Activated B cell treated with CpG ODN at 0.5 μM for 24 hours (primary cell): Measurements from ENCODE around the gene PPM1H. TPM values are rescaled to one million over a fixed set of nuclear protein-coding genes. Genes with fewer than 3 reads are reported as not detected.

ENCODE experiments used
- ATAC-seq: fragments of 200-7000 bp; cut with Tn5 transposase; one replicate; pipeline ENCODE4 v1.10.0; 2021; ENCODE audit warnings: low read depth, mild to moderate bottlenecking, moderate library complexity
- CTCF ChIA-PET: fragments of 350-600 bp; sonication (Branson Sonifier 250); formaldehyde crosslinking; loops from one replicate; lab custom pipeline; 2021; ENCODE audit warnings: antibody characterized with exemption; lab: Charles Lee
- POLR2A ChIA-PET: fragments of 350-600 bp; sonication (Branson Sonifier 250); formaldehyde crosslinking; loops from one replicate; lab custom pipeline; 2021; ENCODE audit warnings: antibody characterized with exemption; lab: Charles Lee
- DNase-seq: peaks from one replicate; pipeline ENCODE4 v3.0.0; 2022
- H3K27ac Mint-ChIP-seq: one replicate; pipeline ENCODE4 v1.8.0; 2020; ENCODE audit warnings: mixed read lengths
- H3K27me3 Mint-ChIP-seq: one replicate; pipeline ENCODE4 v1.8.0; 2021; ENCODE audit warnings: mixed read lengths
- H3K36me3 Mint-ChIP-seq: one replicate; pipeline ENCODE4 v1.8.0; 2021; ENCODE audit warnings: low read depth, mixed read lengths
- H3K4me1 Mint-ChIP-seq: one replicate; pipeline ENCODE4 v1.8.0; 2021; ENCODE audit warnings: mixed read lengths
- H3K4me3 Mint-ChIP-seq: one replicate; pipeline ENCODE4 v1.8.0; 2020; ENCODE audit warnings: mild to moderate bottlenecking, mixed read lengths
- H3K9me3 Mint-ChIP-seq: one replicate; pipeline ENCODE4 v1.8.0; 2020; ENCODE audit warnings: mixed read lengths
- CTCF ChIP-seq: fragments of 200-600 bp; IDR thresholded peaks from one replicate; pipeline ENCODE4 v1.8.0; 2022; ENCODE audit warnings: antibody characterized with exemption, mild to moderate bottlenecking
- intact Hi-C: fragments of 100-400 bp; cut with micrococcal nuclease; formaldehyde crosslinking; loops from one replicate; pipeline ENCODE4 v1.15.1; 2024
- total RNA-seq: library from RNA; stranded (reverse); gene quantifications from 2 replicates; pipeline ENCODE4 v1.2.3, GENCODE V29; 2022

PPM1H gene
- total RNA-seq, 1 donor from 2014 or later: not detected

DNA sequence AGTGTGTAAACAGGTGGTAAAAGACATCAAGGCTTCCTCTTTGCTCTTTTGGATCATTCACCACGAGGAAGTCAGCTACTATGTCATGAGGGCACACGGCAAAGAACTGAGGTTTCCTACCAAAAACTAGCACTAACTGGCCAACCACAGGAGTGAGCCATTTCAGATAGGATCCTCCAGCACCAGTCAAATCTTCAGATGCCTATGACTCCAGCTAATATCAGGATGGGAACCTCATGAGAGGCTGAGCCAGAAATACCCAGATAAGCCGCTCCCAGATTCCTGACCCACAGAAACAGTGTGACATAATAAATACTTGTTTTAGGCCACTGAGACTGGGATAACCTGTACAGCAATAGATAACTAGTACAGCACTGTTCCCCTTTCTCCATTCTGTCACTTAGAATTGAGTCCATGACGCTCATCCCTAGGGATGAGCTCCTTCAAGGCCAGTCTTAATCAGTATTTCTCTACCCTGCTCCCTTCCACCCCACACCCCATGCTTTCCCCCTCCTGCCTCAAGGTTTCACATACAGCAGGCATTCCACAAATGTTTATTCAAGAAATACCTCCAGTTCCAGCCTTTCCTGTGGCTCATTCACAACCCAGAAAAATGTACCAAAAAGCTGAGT lies 68.4 kb downstream of the PPM1H start:
- CTCF ChIA-PET: no interaction called here
- H3K4me3 Mint-ChIP-seq: no peak overlapping the region
- no peaks in the 10 kb centered on the region for H3K36me3 Mint-ChIP-seq
- intact Hi-C loops: no loop called here
- H3K27ac Mint-ChIP-seq: no peak overlapping the region
- no peak for DNase-seq
- no peaks in the 10 kb centered on the region for H3K4me1 Mint-ChIP-seq
- no peak for TF ChIP-seq CTCF
- no peak for ATAC-seq
- H3K27me3 Mint-ChIP-seq: no peaks in the 10 kb centered on the region
- no peaks in the 10 kb centered on the region for H3K9me3 Mint-ChIP-seq
- POLR2A ChIA-PET: no interaction called here

DNA sequence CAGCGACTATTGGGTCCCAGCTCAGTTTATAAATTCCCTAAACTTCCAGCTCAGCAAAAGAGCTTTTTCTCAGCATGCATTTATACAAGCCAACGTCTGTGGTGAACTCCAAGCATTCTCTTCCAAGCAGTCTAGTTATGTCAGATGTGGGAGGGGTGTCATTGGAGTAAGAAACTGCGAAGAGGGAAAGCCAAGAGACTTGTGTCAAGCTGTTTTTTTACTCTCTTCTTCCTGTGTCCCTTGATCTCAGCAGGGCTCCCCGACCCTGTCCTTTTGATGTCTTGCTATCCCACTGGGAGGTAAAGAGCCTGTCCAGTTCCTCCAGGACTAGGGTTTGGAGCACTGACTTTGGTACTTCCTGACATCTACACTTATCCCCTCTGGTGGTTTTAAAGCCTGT lies 69.0 kb downstream of the PPM1H start:
- DNase-seq (no peak), ATAC-seq (no peak)
- ChIA-PET CTCF (no interaction called here), POLR2A (no interaction called here)
- Mint-ChIP-seq H3K4me3 (no peak overlapping the region), H3K9me3 (no peaks in the 10 kb centered on the region), H3K27ac (no peak overlapping the region), H3K36me3 (no peaks in the 10 kb centered on the region), H3K27me3 (no peaks in the 10 kb centered on the region), H3K4me1 (no peaks in the 10 kb centered on the region)
- TF ChIP-seq CTCF: no peak
- intact Hi-C loops: no loop called here

DNA sequence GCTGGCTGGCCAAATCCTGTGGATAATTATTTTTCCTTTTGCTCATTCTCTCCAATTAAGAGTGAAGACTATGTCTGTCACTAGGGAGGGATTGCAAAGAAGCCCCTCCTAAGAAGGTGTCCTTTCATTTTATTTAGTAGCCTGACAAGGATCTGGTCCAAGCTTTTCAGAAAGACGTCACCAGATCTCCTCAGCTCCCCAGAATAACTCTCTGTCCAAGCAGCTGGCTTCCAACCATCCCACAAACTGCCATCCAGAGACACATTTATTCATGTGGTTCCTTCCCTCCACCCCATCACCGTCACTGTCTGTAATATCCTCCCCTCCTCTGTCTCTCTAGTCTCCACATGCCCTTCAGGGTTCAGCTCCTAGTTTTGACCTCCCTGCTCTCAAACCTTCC lies 69.9 kb downstream of the PPM1H start:
- Mint-ChIP-seq H3K4me3 (no peak overlapping the region), H3K4me1 (no peaks in the 10 kb centered on the region), H3K27me3 (no peaks in the 10 kb centered on the region), H3K36me3 (no peaks in the 10 kb centered on the region), H3K27ac (no peak overlapping the region), H3K9me3 (no peaks in the 10 kb centered on the region)
- no peak for TF ChIP-seq CTCF
- ChIA-PET POLR2A (no interaction called here), CTCF (no interaction called here)
- DNase-seq: no peak
- intact Hi-C loops: no loop called here
- no peak for ATAC-seq

GRCh38 chr12:62862259-62862881 lies 72.6 kb downstream of the PPM1H start:
- H3K27me3 Mint-ChIP-seq: no peaks in the 10 kb centered on the region
- no peak overlapping the region for H3K4me3 Mint-ChIP-seq
- ATAC-seq (no peak), DNase-seq (no peak)
- intact Hi-C loops: no loop called here
- ChIA-PET CTCF (no interaction called here), POLR2A (no interaction called here)
- no peak for TF ChIP-seq CTCF
- H3K9me3 Mint-ChIP-seq: no peaks in the 10 kb centered on the region
- no peak overlapping the region for H3K27ac Mint-ChIP-seq
- no peaks in the 10 kb centered on the region for H3K4me1 Mint-ChIP-seq
- no peaks in the 10 kb centered on the region for H3K36me3 Mint-ChIP-seq

DNA sequence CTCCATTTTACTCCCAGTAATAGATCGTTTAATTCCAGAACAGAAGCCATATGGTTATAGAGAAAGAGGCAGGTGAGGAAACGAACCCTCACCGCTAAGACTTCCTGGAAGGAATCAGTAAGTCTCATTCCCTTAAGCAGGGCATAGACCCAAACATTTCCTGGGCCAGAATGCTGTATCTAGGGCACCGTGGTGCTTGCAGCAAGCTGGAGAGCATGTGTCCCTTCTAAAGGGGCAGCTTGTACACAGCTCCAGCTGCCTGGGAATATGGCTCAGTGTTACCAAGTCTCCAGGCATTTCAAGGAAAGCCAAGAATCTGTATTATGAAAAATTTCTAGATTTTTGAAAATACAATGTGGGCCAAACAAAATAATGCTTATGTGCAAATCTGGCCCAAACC lies 73.4 kb downstream of the PPM1H start:
- H3K27me3 Mint-ChIP-seq: no peaks in the 10 kb centered on the region

More for the DNA sequence above, 73.4 kb downstream of the PPM1H start:
- Mint-ChIP-seq H3K4me1 (no peaks in the 10 kb centered on the region), H3K27ac (no peak overlapping the region), H3K4me3 (no peak overlapping the region), H3K36me3 (no peaks in the 10 kb centered on the region), H3K9me3 (no peaks in the 10 kb centered on the region)
- ChIA-PET POLR2A (no interaction called here), CTCF (no interaction called here)
- DNase-seq (no peak), ATAC-seq (no peak)
- intact Hi-C loops: no loop called here
- no peak for TF ChIP-seq CTCF
